Liver (tissue), 3 donors: ENCODE measurements around the gene VDR.

ENCODE experiments used
- GABPA ChIP-seq, 2 donors: IDR thresholded peaks in 1 of 2; conservative IDR thresholded peaks in 1 of 2; 2 replicates each; pipeline ENCODE4 v1.6.1; 2016; ENCODE audit warnings: antibody characterized with exemption in 2 of 2, mild to moderate bottlenecking in 1 of 2, moderate library complexity in 1 of 2
- HNF4A ChIP-seq, 2 donors: conservative IDR thresholded peaks; 2 replicates each; pipeline ENCODE4 v1.6.1; 2016; ENCODE audit warnings: antibody characterized with exemption in 2 of 2, mild to moderate bottlenecking in 2 of 2
- HNF4G ChIP-seq: IDR thresholded peaks from 2 replicates; pipeline ENCODE4 v1.6.1; 2016; ENCODE audit warnings: antibody characterized with exemption
- RAD21 ChIP-seq, 2 donors: IDR thresholded peaks; 2 replicates each; pipeline ENCODE4 v1.6.1; 2016; ENCODE audit warnings: antibody characterized with exemption in 2 of 2, mild to moderate bottlenecking in 2 of 2
- SP1 ChIP-seq: IDR thresholded peaks from 2 replicates; pipeline ENCODE4 v1.6.1; 2018; ENCODE audit warnings: antibody characterized with exemption, mild to moderate bottlenecking
- TAF1 ChIP-seq: conservative IDR thresholded peaks from 2 replicates; pipeline ENCODE4 v1.6.1; 2016; ENCODE audit warnings: antibody characterized with exemption, mild to moderate bottlenecking
- YY1 ChIP-seq: IDR thresholded peaks from 2 replicates; pipeline ENCODE4 v1.6.1; 2016; ENCODE audit warnings: antibody characterized with exemption, mild to moderate bottlenecking
- TF ChIP-seq, protein P1 (sequence below): fragments of 150-350 bp; IDR thresholded peaks from 2 replicates; pipeline ENCODE4 v1.5.1; 2017; ENCODE audit warnings: improper control_type of control experiment, low read depth, low read length; ENCODE audit not compliant: missing input control
- TF ChIP-seq, protein P2 (sequence below): IDR thresholded peaks from 2 replicates; pipeline ENCODE4 v1.6.1; 2016; ENCODE audit warnings: antibody characterized with exemption
- TF ChIP-seq, protein P3 (sequence below): IDR thresholded peaks from 2 replicates; pipeline ENCODE4 v1.6.1; 2016; ENCODE audit warnings: antibody characterized with exemption
- TF ChIP-seq, protein P4 (sequence below): IDR thresholded peaks from 2 replicates; pipeline ENCODE4 v1.6.1; 2016; ENCODE audit warnings: antibody characterized with exemption
- TF ChIP-seq, protein P5 (sequence below): IDR thresholded peaks from 2 replicates; pipeline ENCODE4 v1.6.1; 2016; ENCODE audit warnings: antibody characterized with exemption, mild to moderate bottlenecking
- donor health status: healthy.
- donor health status: healthy.

DNA sequence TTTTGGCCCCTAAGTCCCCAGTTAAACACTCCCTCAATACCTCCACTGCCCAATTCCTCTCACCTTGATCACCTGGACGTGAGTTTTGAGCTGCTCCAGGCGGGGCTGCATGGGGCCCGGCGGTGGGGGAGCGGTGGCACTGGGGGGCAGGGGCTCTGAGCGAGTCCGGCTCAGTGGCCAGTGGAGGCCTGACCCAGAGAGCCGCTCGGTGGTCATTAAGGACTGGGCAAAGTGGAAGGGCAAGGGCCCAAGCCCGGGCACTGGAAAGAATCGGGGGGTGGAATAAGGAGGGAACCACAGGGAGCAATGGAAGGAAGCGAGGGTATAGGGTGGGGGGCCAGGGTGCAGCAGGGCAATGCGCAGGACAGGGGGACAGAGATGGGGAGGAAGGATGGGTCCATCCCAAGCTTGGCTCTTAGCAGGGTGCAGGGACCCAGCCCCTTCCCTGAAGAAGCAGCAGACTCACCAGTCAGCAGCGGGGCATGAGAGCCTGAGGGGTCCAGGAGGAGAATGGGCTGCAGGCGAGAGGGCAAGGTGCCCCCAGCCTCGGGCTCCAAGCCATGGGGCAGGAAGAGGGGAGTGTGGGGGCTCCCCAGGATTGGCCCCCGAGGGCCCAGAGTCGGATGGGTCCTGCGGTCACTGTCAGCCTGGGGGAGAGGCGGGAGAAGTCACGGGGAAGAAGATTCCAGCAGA, 109.5 kb downstream of the VDR start:
- TF ChIP-seq TAF1 (no peak), GABPA (IDR thresholded peaks at IDR 0.05 in 1 of 2, conservative IDR thresholded peaks at IDR 0.05 in 1 of 2) (no peak), YY1 (no peak), SP1 (no peak), HNF4G (no peak), RAD21 (IDR thresholded peaks at IDR 0.05) (no peak), HNF4A (conservative IDR thresholded peaks at IDR 0.05) (no peak)
- TF ChIP-seq, protein P1, sequence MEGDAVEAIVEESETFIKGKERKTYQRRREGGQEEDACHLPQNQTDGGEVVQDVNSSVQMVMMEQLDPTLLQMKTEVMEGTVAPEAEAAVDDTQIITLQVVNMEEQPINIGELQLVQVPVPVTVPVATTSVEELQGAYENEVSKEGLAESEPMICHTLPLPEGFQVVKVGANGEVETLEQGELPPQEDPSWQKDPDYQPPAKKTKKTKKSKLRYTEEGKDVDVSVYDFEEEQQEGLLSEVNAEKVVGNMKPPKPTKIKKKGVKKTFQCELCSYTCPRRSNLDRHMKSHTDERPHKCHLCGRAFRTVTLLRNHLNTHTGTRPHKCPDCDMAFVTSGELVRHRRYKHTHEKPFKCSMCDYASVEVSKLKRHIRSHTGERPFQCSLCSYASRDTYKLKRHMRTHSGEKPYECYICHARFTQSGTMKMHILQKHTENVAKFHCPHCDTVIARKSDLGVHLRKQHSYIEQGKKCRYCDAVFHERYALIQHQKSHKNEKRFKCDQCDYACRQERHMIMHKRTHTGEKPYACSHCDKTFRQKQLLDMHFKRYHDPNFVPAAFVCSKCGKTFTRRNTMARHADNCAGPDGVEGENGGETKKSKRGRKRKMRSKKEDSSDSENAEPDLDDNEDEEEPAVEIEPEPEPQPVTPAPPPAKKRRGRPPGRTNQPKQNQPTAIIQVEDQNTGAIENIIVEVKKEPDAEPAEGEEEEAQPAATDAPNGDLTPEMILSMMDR: no peak
- TF ChIP-seq, protein P2, sequence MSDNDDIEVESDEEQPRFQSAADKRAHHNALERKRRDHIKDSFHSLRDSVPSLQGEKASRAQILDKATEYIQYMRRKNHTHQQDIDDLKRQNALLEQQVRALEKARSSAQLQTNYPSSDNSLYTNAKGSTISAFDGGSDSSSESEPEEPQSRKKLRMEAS: no peak
- TF ChIP-seq, protein P3, sequence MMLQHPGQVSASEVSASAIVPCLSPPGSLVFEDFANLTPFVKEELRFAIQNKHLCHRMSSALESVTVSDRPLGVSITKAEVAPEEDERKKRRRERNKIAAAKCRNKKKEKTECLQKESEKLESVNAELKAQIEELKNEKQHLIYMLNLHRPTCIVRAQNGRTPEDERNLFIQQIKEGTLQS: no peak
- TF ChIP-seq, protein P4, sequence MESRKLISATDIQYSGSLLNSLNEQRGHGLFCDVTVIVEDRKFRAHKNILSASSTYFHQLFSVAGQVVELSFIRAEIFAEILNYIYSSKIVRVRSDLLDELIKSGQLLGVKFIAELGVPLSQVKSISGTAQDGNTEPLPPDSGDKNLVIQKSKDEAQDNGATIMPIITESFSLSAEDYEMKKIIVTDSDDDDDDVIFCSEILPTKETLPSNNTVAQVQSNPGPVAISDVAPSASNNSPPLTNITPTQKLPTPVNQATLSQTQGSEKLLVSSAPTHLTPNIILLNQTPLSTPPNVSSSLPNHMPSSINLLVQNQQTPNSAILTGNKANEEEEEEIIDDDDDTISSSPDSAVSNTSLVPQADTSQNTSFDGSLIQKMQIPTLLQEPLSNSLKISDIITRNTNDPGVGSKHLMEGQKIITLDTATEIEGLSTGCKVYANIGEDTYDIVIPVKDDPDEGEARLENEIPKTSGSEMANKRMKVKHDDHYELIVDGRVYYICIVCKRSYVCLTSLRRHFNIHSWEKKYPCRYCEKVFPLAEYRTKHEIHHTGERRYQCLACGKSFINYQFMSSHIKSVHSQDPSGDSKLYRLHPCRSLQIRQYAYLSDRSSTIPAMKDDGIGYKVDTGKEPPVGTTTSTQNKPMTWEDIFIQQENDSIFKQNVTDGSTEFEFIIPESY: no peak
- TF ChIP-seq, protein P5, sequence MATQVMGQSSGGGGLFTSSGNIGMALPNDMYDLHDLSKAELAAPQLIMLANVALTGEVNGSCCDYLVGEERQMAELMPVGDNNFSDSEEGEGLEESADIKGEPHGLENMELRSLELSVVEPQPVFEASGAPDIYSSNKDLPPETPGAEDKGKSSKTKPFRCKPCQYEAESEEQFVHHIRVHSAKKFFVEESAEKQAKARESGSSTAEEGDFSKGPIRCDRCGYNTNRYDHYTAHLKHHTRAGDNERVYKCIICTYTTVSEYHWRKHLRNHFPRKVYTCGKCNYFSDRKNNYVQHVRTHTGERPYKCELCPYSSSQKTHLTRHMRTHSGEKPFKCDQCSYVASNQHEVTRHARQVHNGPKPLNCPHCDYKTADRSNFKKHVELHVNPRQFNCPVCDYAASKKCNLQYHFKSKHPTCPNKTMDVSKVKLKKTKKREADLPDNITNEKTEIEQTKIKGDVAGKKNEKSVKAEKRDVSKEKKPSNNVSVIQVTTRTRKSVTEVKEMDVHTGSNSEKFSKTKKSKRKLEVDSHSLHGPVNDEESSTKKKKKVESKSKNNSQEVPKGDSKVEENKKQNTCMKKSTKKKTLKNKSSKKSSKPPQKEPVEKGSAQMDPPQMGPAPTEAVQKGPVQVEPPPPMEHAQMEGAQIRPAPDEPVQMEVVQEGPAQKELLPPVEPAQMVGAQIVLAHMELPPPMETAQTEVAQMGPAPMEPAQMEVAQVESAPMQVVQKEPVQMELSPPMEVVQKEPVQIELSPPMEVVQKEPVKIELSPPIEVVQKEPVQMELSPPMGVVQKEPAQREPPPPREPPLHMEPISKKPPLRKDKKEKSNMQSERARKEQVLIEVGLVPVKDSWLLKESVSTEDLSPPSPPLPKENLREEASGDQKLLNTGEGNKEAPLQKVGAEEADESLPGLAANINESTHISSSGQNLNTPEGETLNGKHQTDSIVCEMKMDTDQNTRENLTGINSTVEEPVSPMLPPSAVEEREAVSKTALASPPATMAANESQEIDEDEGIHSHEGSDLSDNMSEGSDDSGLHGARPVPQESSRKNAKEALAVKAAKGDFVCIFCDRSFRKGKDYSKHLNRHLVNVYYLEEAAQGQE: no peak
